Fibroblast of villous mesenchyme (primary cell): ENCODE data around the gene KCTD6. TPM values are rescaled to one million over a fixed set of nuclear protein-coding genes. Genes with fewer than 3 reads are reported as not detected.

Source experiments
- DNase-seq: peaks from one replicate; pipeline ENCODE4 v3.0.0-alpha.2; 2010; ENCODE audit warnings: low read depth
- H3K4me3 ChIP-seq: 2 replicates; pipeline ENCODE4 v1.5.1; 2011; ENCODE audit warnings: low read depth, mild to moderate bottlenecking, low read length
- CTCF ChIP-seq: IDR thresholded peaks from 2 replicates; pipeline ENCODE4 v1.5.1; 2012; ENCODE audit warnings: low read depth, mild to moderate bottlenecking, low read length; ENCODE audit not compliant: insufficient read depth
- total RNA-seq: library from RNA; depleted of rRNA; stranded (reverse); fragments of >200 nt; gene quantifications from 2 replicates; pipeline ENCODE4 v1.2.3, GENCODE V29; 2012

The KCTD6 gene
- total RNA-seq, 1 donor, result 10.4 TPM

DNA sequence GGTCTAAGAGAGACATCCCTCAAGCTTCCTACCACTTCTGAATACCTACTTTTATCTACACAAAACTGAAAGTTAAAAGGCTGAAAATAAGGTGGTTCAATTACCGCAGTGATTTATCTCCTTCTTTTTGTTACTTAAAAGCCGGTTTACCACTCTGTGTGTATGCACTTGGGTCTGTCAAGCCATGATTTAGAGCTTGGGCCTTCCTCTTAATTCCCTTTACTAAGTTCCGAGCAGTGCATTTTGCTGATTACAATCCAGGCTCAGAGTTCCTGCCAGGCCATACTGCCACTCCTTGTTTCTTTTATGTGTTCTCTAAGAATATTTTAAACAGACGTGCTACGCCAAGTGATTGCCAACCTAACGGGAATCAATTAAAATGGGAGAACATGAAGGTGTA is 16.5 kb downstream of the KCTD6 start:
- no peak overlapping the region for H3K4me3 ChIP-seq
- TF ChIP-seq CTCF, result no peak
- DNase-seq, result no peak

GRCh38 chr3:58514405-58514804 is 22.5 kb downstream of the KCTD6 start:
- no peak overlapping the region for H3K4me3 ChIP-seq
- no peak for DNase-seq
- TF ChIP-seq CTCF, result no peak

DNA sequence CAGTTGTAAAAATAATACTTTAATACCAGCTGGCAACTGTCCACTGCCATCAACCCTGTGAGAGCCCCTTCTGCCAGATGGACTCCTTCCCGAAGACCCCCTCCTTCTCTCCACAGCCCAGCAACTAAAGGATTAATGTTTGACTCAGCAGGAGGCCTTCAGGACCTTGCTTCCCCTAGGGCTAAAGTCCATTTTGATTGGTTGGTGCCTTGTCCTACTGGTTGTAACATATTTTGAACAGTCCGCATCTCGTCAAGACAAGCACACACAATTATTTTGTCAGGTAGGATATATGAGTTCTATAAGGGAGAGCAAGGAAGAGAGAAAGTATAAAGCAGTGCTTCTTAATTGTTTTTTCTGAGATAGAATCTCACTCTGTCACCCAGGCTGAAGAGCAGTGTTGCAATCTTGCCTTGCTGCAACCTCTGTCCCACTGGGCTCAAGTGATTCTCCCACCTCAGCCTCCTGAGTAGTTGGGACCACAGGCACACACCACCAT is 26.4 kb downstream of the KCTD6 start:
- no peak for TF ChIP-seq CTCF
- DNase-seq, result no peak
- no peak overlapping the region for H3K4me3 ChIP-seq

GRCh38 chr3:58519668-58520402 is 27.9 kb downstream of the KCTD6 start:
- DNase-seq, result no peak
- no peak overlapping the region for H3K4me3 ChIP-seq
- TF ChIP-seq CTCF, result no peak

GRCh38 chr3:58520403-58521335 is 28.8 kb downstream of the KCTD6 start:
- no peak for TF ChIP-seq CTCF
- no peak for DNase-seq
- no peak overlapping the region for H3K4me3 ChIP-seq

DNA sequence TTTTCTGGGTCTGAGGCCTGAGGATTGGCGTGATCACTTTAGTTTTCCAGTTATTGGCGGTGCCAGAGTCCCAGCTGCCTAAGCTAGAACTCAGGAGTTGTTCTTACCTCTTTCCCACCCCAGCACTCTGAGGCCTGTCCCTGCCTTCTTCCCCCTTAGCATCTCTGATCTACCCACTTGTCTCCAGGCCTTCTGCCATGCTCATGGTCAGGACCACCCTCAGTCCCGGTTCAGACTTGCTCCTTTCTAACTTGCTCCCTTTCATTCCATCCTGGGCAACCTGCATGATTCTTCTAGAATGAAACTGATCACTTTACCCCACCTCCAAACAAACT is 29.4 kb downstream of the KCTD6 start:
- TF ChIP-seq CTCF, result no peak
- DNase-seq, result no peak

More for the DNA sequence above, 29.4 kb downstream of the KCTD6 start:
- no peak overlapping the region for H3K4me3 ChIP-seq
